ENCODE measurements around the gene FITM1.

DNA sequence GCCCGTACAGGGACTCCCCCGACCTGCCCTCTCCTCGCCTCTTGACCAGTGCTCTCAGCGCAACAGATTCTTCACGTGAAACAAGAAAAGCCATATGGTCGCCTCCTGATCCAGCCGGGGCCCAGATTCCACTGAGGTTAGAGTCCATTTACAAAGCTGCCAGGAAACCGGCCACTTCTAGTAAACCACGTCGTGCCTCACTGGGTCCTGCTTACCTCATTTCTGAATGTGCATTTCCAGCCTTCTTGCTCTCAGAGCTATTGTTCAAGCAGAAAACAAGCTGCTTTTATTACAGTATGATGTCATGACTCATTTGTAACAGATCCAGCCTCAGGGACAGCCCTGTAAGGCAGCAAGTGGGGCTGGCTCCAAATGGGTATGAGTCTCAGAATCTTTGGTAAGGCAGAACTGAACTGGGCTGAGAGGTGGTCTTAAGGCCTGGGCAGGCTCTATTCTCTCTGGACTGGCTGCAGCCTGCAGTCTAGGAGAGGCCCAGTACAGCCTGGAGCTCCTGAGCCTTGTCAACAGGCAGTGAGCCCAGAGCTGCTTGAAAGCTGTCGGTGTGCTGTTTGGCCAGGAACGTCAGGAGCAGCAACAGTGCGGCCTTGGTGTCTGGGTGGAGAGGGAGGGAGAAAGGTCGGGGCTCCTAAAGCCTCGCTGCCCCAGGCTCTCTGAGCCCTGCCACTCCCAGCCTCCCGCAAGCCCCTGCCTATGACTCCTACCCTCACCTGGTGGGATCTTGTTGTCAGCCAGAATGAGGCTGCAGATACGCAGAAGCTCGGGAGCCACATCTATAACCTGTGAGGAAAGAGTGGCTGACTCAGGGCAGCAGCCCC, 49.7 kb downstream of the FITM1 start:
- no peak for TF ChIP-seq POLR2A (IDR thresholded peaks at IDR 0.05)
- TF ChIP-seq CTCF (IDR thresholded peaks at IDR 0.05), result no peak

Measured in heart left ventricle (tissue), 13 donors.